ENCODE data around the gene TCEA2. TPM values are rescaled to one million over a fixed set of nuclear protein-coding genes. Genes with fewer than 3 reads are reported as not detected.
A peak's percentile ranks its signal among the peaks of the same experiment; 100 is the strongest.

The TCEA2 gene
- total and polyA plus RNA-seq, 2 donors (not counting 1 experiment from before 2014, with no cell fraction given), result 58.1 to 63.9 TPM

DNA sequence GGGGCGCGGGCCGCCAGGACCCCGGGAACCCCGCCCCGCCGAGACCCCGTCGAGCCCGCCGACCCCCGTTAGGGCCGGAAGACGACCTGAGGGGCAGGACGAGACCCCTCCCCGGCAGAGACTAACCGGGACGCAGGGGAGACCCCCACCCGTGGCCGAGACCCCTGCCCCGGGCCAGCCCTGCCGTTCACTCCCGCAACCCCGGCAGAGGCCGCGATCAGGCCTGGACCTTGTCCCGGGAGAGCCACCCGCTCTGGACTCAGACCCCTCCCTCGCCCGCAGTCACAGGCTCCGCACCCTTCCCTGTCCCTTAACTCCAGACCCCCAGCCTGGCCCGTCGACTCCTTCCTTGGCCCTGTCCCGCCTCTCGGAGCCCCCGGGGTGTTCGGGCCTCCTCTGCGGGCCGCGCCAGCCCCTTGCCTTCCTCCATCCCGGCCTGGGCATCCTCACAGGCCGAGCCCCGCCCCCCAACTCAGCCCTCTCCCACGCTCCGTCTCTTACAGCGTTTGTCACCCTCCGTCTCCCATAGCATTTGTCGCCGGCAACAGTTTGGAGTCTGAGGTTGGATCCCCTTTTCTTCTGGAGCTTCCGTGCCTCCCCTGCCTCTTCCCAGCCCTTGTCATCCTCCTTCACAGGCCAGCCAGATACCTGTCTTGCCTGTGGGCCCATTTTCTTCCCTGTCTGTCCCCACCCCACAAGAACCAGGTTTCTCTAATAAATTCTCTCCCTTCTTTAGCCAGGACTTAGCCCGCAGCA, 569 bp downstream of the TCEA2 start:
- Histone ChIP-seq H4K20me1 (ENCODE audit: control insufficient read depth, insufficient read depth, low read length, poor library complexity, severe bottlenecking) (peaks cover 6% of the 10 kb centered on the region), H3K4me1 (ENCODE audit: control insufficient read depth in 2 of 2, insufficient read depth in 2 of 2, low read length in 2 of 2) (peaks cover 49 to 61% of the 10 kb centered on the region in 2 donors), H3K9ac (ENCODE audit: low read length) (peak overlapping the region; percentile 83), H2AFZ (ENCODE audit: insufficient read depth, low read depth, low read length, poor library complexity, severe bottlenecking) (peak overlapping the region; percentile 90), H3K36me3 (replicated peaks in 1 of 2; ENCODE audit: control extremely low read depth in 1 of 2, control insufficient read depth in 1 of 2, extremely low read depth in 1 of 2, insufficient read depth in 2 of 2, low read length in 1 of 2) (no peaks in the 10 kb centered on the region), H3K4me2 (replicated peaks; ENCODE audit: low read depth, low read length, poor library complexity, severe bottlenecking) (peak overlapping the region; percentile 98), H3K4me3 (ENCODE audit: control extremely low read depth in 1 of 5, extremely low read depth in 1 of 5, insufficient read depth in 1 of 5, low read depth in 2 of 5, low read length in 4 of 5) (peak overlapping the region in 4 of 5 experiments; percentile 63 to 79 (median 70)), H3K9me3 (ENCODE audit: control extremely low read depth in 1 of 3, control insufficient read depth in 2 of 3, insufficient read depth in 1 of 3, low read length in 2 of 3) (no peaks in the 10 kb centered on the region), H3K27me3 (replicated peaks in 1 of 4; ENCODE audit: control extremely low read depth in 1 of 4, control insufficient read depth in 3 of 4, insufficient read depth in 4 of 4, low read length in 3 of 4) (no peaks in the 10 kb centered on the region), H3K79me2 (ENCODE audit: control insufficient read depth, insufficient read depth, low read length) (peaks cover 13% of the 10 kb centered on the region), H3K27ac (ENCODE audit: low read length in 2 of 2) (peak overlapping the region in 1 of 2 donors; percentile 69)
- peak overlapping the region; percentile 84 for H3K27ac Mint-ChIP-seq
- intact Hi-C loops (cut with micrococcal nuclease), result loop anchor here (1.0 to 5.0 kb wide), 5 partner anchors 16 to 406 kb away; partner anchors contain the start of genes ARFRP1, RGS19, RTEL1 and ZGPAT
- no peak for TF ChIP-seq EZH2 (IDR thresholded peaks at IDR 0.05; ENCODE audit: borderline replicate concordance, insufficient read depth, low read depth, low read length, poor library complexity, severe bottlenecking)
- peaks cover 45% of the 10 kb centered on the region for H3K4me1 Mint-ChIP-seq
- DNase-seq (no peak), ATAC-seq (ENCODE audit: low read depth) (no peak)
- H3K9me3 Mint-ChIP-seq (ENCODE audit: insufficient read depth), result no peaks in the 10 kb centered on the region
- peak overlapping the region; percentile 88 for H3K4me3 Mint-ChIP-seq
- no peaks in the 10 kb centered on the region for H3K27me3 Mint-ChIP-seq
- ChIA-PET CTCF (interaction anchor here (0.7 to 3.2 kb wide), 11 partner anchors 13 to 155 kb away, joined by 3 to 16 read pairs (median 4); partner anchors contain the start of genes LKAAEAR1, PRPF6 and RGS19), POLR2A (interaction anchor here (0.8 to 4.2 kb wide), 8 partner anchors 14 to 543 kb away, joined by 3 to 55 read pairs (median 3); partner anchors contain the start of genes OPRL1, PPDPF, RGS19 and UCKL1)
- WGBS (ENCODE audit: insufficient coverage), result 2% methylated on average over 51 of the region's 51 CpGs

DNA sequence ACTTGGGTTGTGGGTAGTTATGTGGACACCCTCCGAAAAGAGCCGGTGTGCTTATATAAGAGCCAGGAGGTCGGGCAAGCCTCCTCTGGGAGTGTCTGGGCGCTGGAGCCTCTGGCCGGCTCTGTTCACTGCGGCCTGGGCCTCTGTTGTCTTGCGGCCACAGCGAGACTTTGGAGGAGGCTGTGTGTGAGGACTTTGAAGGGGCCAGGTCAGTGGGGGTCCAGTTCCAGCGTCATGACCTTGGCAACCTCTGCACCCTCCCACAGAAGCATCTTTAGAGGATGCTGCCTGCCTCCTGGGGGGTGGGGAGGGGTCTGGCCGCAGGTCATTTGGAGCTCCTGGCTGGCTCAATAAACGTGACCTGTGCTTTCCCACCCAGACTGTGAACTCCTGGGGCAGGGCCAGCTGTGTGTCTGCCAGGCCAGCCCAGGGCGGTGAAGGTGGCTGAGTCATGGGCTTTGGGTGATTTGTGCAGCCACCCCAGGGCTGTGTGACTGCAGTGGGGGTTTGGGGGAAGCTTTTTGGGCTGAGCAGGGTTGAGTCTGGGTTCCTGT, 1.2 kb downstream of the TCEA2 start:
- POLR2A ChIA-PET, result interaction anchor here (0.8 to 4.2 kb wide), 4 partner anchors 14 to 46 kb away, joined by 3 to 55 read pairs (median 3); partner anchors contain the start of genes OPRL1 and RGS19
- H3K36me3 ChIP-seq (replicated peaks in 1 of 2; ENCODE audit: control extremely low read depth in 1 of 2, control insufficient read depth in 1 of 2, extremely low read depth in 1 of 2, insufficient read depth in 2 of 2, low read length in 1 of 2), result no peaks in the 10 kb centered on the region
- peak overlapping the region in 1 of 5 experiments; percentile 79 for H3K4me3 ChIP-seq (ENCODE audit: control extremely low read depth in 1 of 5, extremely low read depth in 1 of 5, insufficient read depth in 1 of 5, low read depth in 2 of 5, low read length in 4 of 5)
- Mint-ChIP-seq H3K9me3 (ENCODE audit: insufficient read depth) (no peaks in the 10 kb centered on the region), H3K27ac (peak overlapping the region; percentile 84), H3K27me3 (no peaks in the 10 kb centered on the region), H3K4me3 (peak overlapping the region; percentile 88), H3K4me1 (peaks cover 45% of the 10 kb centered on the region)
- H3K27ac ChIP-seq (ENCODE audit: low read length in 2 of 2), result no peak overlapping the region
- peak overlapping the region; percentile 83 for H3K9ac ChIP-seq (ENCODE audit: low read length)
- no peak for DNase-seq
- H3K79me2 ChIP-seq (ENCODE audit: control insufficient read depth, insufficient read depth, low read length), result peaks cover 18% of the 10 kb centered on the region
- ATAC-seq (ENCODE audit: low read depth), result no peak
- no peak overlapping the region for H2AFZ ChIP-seq (ENCODE audit: insufficient read depth, low read depth, low read length, poor library complexity, severe bottlenecking)
- H3K4me2 ChIP-seq (replicated peaks; ENCODE audit: low read depth, low read length, poor library complexity, severe bottlenecking), result peak overlapping the region; percentile 98
- WGBS (ENCODE audit: insufficient coverage), result 77% methylated on average over 10 of the region's 12 CpGs
- CTCF ChIA-PET, result interaction anchor here (0.7 to 3.2 kb wide), 4 partner anchors 10 to 24 kb away, joined by 3 to 12 read pairs (median 4); partner anchors contain the start of genes LKAAEAR1 and RGS19
- peaks cover 6% of the 10 kb centered on the region for H4K20me1 ChIP-seq (ENCODE audit: control insufficient read depth, insufficient read depth, low read length, poor library complexity, severe bottlenecking)
- TF ChIP-seq EZH2 (IDR thresholded peaks at IDR 0.05; ENCODE audit: borderline replicate concordance, insufficient read depth, low read depth, low read length, poor library complexity, severe bottlenecking) (no peak), CTCF (IDR thresholded peaks at IDR 0.05) (no peak)
- no peaks in the 10 kb centered on the region for H3K9me3 ChIP-seq (ENCODE audit: control extremely low read depth in 1 of 3, control insufficient read depth in 2 of 3, insufficient read depth in 1 of 3, low read length in 2 of 3)
- intact Hi-C loops (cut with micrococcal nuclease), result loop anchor here (5.0 kb wide), 2 partner anchors 357 to 407 kb away; partner anchors contain the start of genes ARFRP1, RTEL1 and ZGPAT
- peaks cover 49 to 67% of the 10 kb centered on the region in 2 donors for H3K4me1 ChIP-seq (ENCODE audit: control insufficient read depth in 2 of 2, insufficient read depth in 2 of 2, low read length in 2 of 2)
- no peaks in the 10 kb centered on the region for H3K27me3 ChIP-seq (replicated peaks in 1 of 4; ENCODE audit: control extremely low read depth in 1 of 4, control insufficient read depth in 3 of 4, insufficient read depth in 4 of 4, low read length in 3 of 4)

Measured in B cell (primary cell).